GM18502 (cell line): ENCODE results near the gene HECTD4.
"Not testable (repeated sequence)": the region's sequence is repeated elsewhere in the genome, so short reads cannot be mapped to it uniquely, and the experiment has no call there.

Experiments used
- ATAC-seq: cut with Tn5 transposase; IDR thresholded peaks from one replicate; pipeline ENCODE4 v1.9.1; 2021; ENCODE audit warnings: mild to moderate bottlenecking; ENCODE audit not compliant: unreplicated experiment, poor library complexity

The HECTD4 gene

DNA sequence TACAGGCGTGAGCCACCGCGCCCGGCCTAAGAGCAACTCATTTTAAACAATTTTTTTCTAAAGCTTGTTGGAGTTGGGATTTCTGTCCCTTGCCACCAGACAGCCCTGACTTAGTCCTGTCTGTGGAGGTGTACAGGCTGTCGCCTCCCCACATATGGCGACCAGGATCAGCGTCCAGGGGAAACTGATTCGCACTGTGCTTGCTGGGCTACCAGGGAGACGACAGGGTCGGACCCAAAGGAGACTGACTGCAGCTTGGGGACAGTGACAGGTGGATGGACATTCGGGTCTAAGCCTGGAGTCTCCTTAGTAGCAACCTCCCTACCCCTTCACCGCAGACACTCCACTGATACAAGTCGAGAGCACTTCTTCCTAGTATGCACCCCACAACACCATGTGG, 216.6 kb downstream of the HECTD4 start:
- no peak for ATAC-seq

- no peak for ATAC-seq
These were observed 218.1 kb downstream of the HECTD4 start for GRCh38 chr12:112164011-112164660.

DNA sequence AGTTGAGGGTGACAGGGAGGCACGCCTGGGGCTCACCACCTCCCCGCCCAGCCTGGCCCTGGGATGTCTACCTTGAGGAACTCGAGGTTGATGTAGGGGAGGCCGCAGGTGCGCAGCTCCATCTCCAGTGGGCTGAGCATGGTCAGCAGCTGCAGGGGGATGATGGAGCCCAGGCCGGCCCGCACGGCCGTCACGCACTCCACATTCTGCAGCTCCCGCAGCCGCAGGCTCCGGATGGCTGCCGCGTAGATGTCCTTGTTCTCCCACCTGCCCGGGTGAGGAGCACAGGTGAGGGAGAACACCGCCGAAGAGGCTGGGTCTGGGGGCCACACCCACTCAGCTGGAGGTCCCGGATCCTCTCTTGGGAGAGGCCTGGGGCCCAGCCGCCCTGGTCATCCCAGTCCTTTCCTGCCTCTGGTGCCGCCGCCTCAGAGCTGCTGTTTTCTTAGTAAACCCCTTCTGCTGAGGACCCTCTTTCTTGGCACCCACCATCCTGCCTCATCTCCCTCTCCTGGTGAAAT, 218.7 kb downstream of the HECTD4 start:
- ATAC-seq: no peak

- ATAC-seq: no peak
These were observed 219.2 kb downstream of the HECTD4 start for GRCh38 chr12:112163056-112163455.

GRCh38 chr12:112162241-112162790, 219.9 kb downstream of the HECTD4 start:
- no peak for ATAC-seq

GRCh38 chr12:112161711-112162110, 220.5 kb downstream of the HECTD4 start:
- ATAC-seq: no peak

- ATAC-seq: no peak
These were observed 221.6 kb downstream of the HECTD4 start for GRCh38 chr12:112160611-112161010.

DNA sequence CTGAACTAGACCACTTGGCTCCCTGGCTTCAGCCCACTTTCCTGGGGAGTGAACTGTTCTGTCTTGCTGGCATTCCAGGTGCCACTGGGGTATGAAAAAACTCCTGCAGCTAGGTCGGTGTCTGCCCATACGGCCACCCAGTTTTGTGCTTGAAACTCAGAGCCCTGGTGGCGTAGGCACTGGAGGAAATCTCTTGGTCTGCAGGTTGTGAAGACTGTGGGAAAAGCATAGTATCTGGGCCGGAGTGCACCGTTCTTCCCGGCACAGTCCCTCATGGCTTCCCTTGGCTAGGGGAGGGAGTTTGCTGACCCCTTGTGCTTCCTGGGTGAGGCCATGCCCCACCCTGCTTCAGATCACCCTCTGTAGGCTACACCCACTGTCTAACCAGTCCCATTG, 223.1 kb downstream of the HECTD4 start:
- ATAC-seq: no peak

- not testable (repeated sequence) for ATAC-seq
These were observed 223.6 kb downstream of the HECTD4 start for GRCh38 chr12:112158461-112159145.

DNA sequence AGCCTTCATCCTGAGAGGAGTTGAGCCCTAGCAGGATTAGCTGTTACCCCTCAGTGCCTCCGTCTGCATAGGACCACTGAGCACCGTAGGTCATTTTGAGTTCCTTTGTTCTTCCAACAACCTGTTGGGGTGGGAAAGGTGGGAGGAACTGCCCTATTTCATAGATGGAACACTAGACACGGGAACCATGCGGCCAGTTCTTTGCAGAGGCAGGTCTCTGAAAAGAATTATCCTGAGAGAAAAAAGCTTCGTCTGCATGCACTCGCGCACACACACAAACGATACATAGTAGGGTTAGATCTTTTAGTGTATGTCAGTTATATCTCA, 228.4 kb downstream of the HECTD4 start:
- ATAC-seq: no peak

DNA sequence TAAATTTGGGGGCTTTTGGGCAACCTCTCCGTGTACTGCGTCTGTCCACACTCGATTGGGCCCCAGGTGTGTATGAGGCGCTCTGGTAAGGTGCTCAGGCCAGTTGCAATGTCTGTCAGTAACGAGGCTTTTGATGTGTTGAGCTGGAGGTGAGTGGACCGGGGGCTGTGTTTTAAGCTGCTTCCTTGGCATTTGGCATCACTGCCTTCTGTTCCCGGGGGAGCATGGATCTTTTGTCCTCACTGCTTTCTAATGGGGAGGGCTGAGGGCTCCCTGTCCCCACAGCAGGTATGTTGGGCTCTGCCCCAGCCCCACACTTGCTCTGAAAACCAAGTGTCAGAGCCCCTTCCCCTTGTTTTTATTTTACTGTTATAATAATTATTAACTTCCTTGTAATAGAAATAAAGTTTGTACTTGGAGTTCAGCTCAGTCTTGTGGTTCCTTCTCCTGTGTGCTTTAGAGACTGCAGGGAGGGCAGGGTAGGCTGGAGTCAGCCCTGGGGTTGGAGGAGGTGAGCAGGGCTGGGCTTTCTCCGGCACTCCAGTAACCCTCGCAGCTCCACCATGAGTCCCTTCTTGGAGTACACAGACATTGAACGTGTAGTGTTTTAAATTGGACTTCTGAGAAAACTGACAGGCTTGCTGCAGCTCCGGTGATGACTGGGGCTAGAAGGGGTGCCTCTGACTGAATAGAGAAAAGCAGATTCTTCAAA, 228.9 kb downstream of the HECTD4 start:
- no peak for ATAC-seq

GRCh38 chr12:112151766-112152541, 230.3 kb downstream of the HECTD4 start:
- ATAC-seq: no peak

- ATAC-seq: no peak
These were observed 232.6 kb downstream of the HECTD4 start for GRCh38 chr12:112149596-112149995.

DNA sequence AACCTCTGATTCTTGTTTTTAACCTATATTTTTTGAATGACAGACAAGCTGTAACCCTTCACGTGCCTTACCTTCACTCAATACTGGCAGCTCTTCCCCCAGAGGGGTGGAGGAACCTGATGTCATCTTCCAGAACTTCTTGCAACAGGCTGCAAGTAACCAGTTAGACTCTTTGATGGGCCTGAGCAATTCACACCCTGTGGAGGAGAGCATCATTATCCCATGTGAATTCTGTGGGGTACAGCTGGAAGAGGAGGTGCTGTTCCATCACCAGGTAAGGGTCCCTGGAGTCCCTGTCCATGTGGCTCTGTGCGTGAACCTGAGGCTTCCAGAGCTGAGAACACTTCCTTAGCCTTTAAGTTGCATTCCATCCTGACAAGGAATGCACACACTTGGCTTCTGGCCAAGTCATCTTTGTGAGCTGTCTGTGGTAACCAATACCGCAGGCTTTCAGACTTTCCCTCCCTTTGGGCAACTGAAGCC, 234.2 kb downstream of the HECTD4 start:
- ATAC-seq: no peak

DNA sequence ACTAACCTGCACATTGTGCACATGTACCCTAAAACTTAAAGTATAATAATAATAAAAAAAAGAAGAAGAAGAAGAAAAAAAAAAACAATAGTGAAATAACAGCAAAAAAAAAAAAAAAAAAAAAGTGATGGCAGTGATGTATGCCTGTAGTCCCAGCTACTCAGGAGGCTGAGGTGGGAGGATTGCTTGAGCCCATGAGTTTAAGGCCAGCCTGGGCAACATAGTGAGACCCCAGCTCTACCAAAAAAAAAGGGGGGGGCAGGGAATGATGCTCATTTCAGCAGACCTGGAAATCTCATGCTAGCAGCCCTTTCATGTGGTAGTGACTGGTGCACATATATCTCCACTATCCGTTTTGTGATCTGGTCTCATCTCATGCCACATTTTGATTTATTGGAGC, 236.1 kb downstream of the HECTD4 start:
- ATAC-seq: no peak

GRCh38 chr12:112140728-112141127, 241.5 kb downstream of the HECTD4 start:
- ATAC-seq: no peak

- ATAC-seq: no peak
These were observed 247.5 kb downstream of the HECTD4 start for GRCh38 chr12:112134731-112135130.

DNA sequence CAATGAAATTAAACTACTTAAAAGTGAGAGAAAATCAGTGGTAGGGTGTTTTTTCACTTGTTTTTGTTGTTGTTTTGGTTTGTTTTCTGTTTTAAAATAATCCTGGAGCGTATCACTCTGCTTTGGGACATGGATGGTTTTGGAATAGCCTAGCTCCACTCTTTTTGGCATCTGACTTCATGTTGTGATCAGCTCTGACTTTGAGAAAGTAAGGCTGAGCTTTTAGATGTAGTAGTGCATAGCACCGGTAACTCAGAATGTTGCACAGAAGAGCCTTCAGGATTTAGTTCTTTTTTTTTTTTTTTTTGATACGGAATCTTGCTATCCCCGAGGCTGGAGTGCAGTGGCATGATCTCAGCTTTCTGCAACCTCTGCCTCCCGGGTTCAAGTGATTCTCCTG, 248.8 kb downstream of the HECTD4 start:
- no peak for ATAC-seq

DNA sequence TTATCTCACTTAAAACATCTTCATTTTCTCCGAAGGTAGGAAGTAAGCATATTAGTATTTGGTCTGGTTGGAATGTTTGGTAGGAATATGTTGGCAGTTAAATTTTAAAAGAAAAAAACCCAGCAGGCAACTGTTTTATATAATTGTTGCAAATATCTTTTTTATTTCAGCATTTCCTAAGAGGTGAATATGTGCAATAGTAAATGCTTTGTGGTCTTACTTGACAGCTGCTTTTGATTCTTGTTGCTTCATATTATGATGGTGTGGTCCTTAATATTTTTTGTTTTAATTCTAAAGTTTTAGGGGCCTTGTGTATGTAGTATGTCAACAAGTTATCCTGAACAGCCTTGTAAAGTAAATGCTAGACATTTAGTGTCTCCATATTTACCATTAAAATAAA, 250.5 kb downstream of the HECTD4 start:
- ATAC-seq: no peak

DNA sequence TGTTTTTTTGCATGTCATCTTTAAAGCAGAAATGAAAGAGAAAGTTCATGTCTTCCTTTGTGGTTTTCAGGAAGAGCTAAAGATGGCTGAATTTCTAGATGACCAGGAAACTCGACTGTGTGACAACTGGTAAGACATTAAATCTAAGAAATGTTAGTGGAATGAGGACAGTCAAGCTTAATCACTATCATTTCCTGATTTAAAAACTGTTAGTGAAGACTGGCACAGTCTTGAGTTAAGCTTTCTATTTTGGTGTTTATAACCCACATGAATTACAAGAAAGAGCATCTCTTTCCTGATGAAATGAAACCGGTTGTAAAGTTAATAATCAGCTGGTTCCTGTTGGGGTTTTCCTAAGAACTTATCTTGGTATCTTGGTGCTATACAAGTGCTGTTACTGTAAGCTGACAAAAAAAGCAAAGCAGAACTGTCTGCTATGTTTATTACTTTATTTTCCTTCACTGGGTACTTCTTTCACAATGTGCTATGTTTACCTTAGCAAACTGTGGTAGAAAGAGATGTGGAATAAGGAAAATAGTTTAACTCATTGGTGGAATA, 251.7 kb downstream of the HECTD4 start:
- peak; percentile 66 for ATAC-seq
